HEK293 (cell line): Measurements from ENCODE around the gene SERGEF.

Experiments
- CTCF ChIA-PET: fragments of 350-600 bp; formaldehyde crosslinking; extraction: SDS; loops from one replicate; lab custom pipeline; 2021; ENCODE audit warnings: antibody characterized with exemption; lab: Yijun Ruan, JAX
- POLR2A ChIA-PET: fragments of 300-600 bp; formaldehyde crosslinking; extraction: SDS; loops from one replicate; lab custom pipeline; 2020; ENCODE audit warnings: antibody characterized with exemption, inconsistent platforms; lab: Yijun Ruan, JAX
- H3K27ac ChIP-seq: fragments of 200-500 bp; sonication (Bioruptor generic); 2 replicates; pipeline ENCODE4 v1.5.1; 2014; ENCODE audit warnings: low read depth, low read length, control low read depth, inconsistent platforms; ENCODE audit errors: extremely low read depth
- H3K36me3 ChIP-seq, 2 experiments: fragments of 200-500 bp in 1 of 2; sonication (Bioruptor generic) in 1 of 2; 1 replicate in 1 of 2; 2 replicates in 1 of 2; pipeline ENCODE4 v1.5.1; 2014 to 2017; ENCODE audit warnings: inconsistent platforms in 2 of 2, low read length in 2 of 2; ENCODE audit not compliant: control insufficient read depth in 2 of 2, insufficient read depth in 1 of 2
- H3K4me1 ChIP-seq: fragments of 200-500 bp; sonication (Bioruptor generic); 2 replicates; pipeline ENCODE4 v1.5.1; 2014; ENCODE audit warnings: mild to moderate bottlenecking, low read length, inconsistent platforms; ENCODE audit not compliant: control insufficient read depth, insufficient read depth
- H3K4me3 ChIP-seq: 2 replicates; pipeline ENCODE4 v1.5.1; 2011; ENCODE audit warnings: low read depth, mild to moderate bottlenecking, control low read depth, low read length, moderate library complexity
- H3K9me3 ChIP-seq: fragments of 200-500 bp; sonication (Bioruptor generic); 2 replicates; pipeline ENCODE4 v1.5.1; 2014; ENCODE audit warnings: low read depth, low read length, inconsistent platforms; ENCODE audit not compliant: control insufficient read depth, insufficient read depth
- SCRT1 ChIP-seq: fragments of 450-650 bp; formaldehyde crosslinking; IDR thresholded peaks from 2 replicates; pipeline ENCODE4 v1.5.1; 2016; ENCODE audit warnings: missing biosample characterization, missing genetic modification characterization, borderline replicate concordance
- WT1 ChIP-seq: fragments of 450-650 bp; formaldehyde crosslinking; IDR thresholded peaks from 2 replicates; pipeline ENCODE4 v1.5.1; 2016; ENCODE audit warnings: missing biosample characterization, missing genetic modification characterization
- ZBTB8A ChIP-seq: fragments of 450-650 bp; formaldehyde crosslinking; IDR thresholded peaks from 2 replicates; pipeline ENCODE4 v1.5.1; 2016; ENCODE audit warnings: missing biosample characterization, missing genetic modification characterization
- ZNF157 ChIP-seq: fragments of 450-650 bp; formaldehyde crosslinking; IDR thresholded peaks from 2 replicates; pipeline ENCODE4 v1.5.1; 2016; ENCODE audit warnings: missing biosample characterization, missing genetic modification characterization
- ZNF266 ChIP-seq: fragments of 450-650 bp; formaldehyde crosslinking; IDR thresholded peaks from 2 replicates; pipeline ENCODE4 v1.5.1; 2016; ENCODE audit warnings: missing biosample characterization, missing genetic modification characterization, low read depth
- ZNF37A ChIP-seq: fragments of 450-650 bp; IDR thresholded peaks from 2 replicates; pipeline ENCODE4 v1.5.1; 2018; ENCODE audit warnings: missing biosample characterization, missing genetic modification characterization
- ZNF473 ChIP-seq: fragments of 450-650 bp; formaldehyde crosslinking; IDR thresholded peaks from 2 replicates; pipeline ENCODE4 v1.5.1; 2017; ENCODE audit warnings: missing biosample characterization, missing genetic modification characterization
- ZNF558 ChIP-seq: fragments of 450-650 bp; formaldehyde crosslinking; IDR thresholded peaks from 2 replicates; pipeline ENCODE4 v1.5.1; 2016; ENCODE audit warnings: missing biosample characterization, missing genetic modification characterization
- ZNF600 ChIP-seq: fragments of 450-650 bp; formaldehyde crosslinking; IDR thresholded peaks from 2 replicates; pipeline ENCODE4 v1.5.1; 2016; ENCODE audit warnings: missing biosample characterization, missing genetic modification characterization
- ZNF658 ChIP-seq: fragments of 450-650 bp; formaldehyde crosslinking; IDR thresholded peaks from 2 replicates; pipeline ENCODE4; 2016; ENCODE audit warnings: missing biosample characterization, missing genetic modification characterization
- ZNF677 ChIP-seq: fragments of 450-650 bp; IDR thresholded peaks from 2 replicates; pipeline ENCODE4 v1.5.0; 2018; ENCODE audit warnings: missing biosample characterization, mild to moderate bottlenecking, missing genetic modification characterization, moderate library complexity
- ZNF692 ChIP-seq: fragments of 450-650 bp; formaldehyde crosslinking; IDR thresholded peaks from 2 replicates; pipeline ENCODE4 v1.5.1; 2016; ENCODE audit warnings: missing biosample characterization, missing genetic modification characterization
- ZNF837 ChIP-seq: fragments of 450-650 bp; formaldehyde crosslinking; IDR thresholded peaks from 2 replicates; pipeline ENCODE4 v1.5.1; 2016; ENCODE audit warnings: missing biosample characterization, missing genetic modification characterization
- ZSCAN30 ChIP-seq: fragments of 450-650 bp; IDR thresholded peaks from 2 replicates; pipeline ENCODE4 v1.5.1; 2018; ENCODE audit warnings: missing biosample characterization, mild to moderate bottlenecking, missing genetic modification characterization, moderate library complexity
- ZSCAN4 ChIP-seq: fragments of 450-650 bp; formaldehyde crosslinking; IDR thresholded peaks from 2 replicates; pipeline ENCODE4 v1.5.1; 2017; ENCODE audit warnings: missing biosample characterization, missing genetic modification characterization
- ZXDB ChIP-seq: fragments of 450-650 bp; formaldehyde crosslinking; IDR thresholded peaks from 2 replicates; pipeline ENCODE4 v1.5.1; 2016; ENCODE audit warnings: missing biosample characterization, missing genetic modification characterization
- TF ChIP-seq, protein P1 (sequence below): fragments of 450-650 bp; formaldehyde crosslinking; IDR thresholded peaks from 2 replicates; pipeline ENCODE4 v1.5.1; 2016; ENCODE audit warnings: missing biosample characterization, missing genetic modification characterization, low read depth
- TF ChIP-seq, protein P2 (sequence below): fragments of 450-650 bp; formaldehyde crosslinking; IDR thresholded peaks from 2 replicates; pipeline ENCODE4 v1.5.1; 2016; ENCODE audit warnings: missing biosample characterization, missing genetic modification characterization

Gene SERGEF

DNA sequence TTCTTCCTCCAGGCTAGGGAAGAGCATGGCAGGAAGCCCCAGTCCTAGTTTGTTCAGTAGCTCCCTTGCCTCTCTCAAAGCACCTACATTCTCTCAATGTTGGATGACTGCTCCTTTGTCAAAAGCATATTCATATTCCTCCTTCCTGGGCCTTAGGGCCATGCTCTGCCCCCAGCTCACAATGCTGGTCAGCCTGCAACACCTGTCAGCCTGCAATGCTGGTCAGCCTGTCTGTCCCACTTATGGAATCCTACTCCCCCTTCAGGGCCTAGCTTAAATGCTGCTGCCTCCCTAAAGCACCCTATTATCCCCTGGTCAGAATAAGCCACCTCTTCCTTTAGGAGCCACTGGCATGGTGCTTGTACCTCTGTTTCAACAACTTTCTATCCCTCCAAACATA, 45.2 kb downstream of the SERGEF start:
- CTCF ChIA-PET: interaction anchor here (0.8 to 2.7 kb wide), 3 partner anchors 61 to 237 kb away, joined by 3 to 16 read pairs (median 5); no protein-coding TSS in a partner anchor
- TF ChIP-seq ZNF677 (no peak), ZNF558 (no peak), SCRT1 (tag by site-specific recombination) (no peak), ZSCAN30 (tag by site-specific recombination) (no peak), ZXDB (tag by site-specific recombination) (no peak), ZNF837 (tag by site-specific recombination) (no peak), ZNF600 (tag by site-specific recombination) (no peak), ZNF266 (tag by site-specific recombination) (no peak), ZNF692 (tag by site-specific recombination) (no peak)
- TF ChIP-seq, protein P1, sequence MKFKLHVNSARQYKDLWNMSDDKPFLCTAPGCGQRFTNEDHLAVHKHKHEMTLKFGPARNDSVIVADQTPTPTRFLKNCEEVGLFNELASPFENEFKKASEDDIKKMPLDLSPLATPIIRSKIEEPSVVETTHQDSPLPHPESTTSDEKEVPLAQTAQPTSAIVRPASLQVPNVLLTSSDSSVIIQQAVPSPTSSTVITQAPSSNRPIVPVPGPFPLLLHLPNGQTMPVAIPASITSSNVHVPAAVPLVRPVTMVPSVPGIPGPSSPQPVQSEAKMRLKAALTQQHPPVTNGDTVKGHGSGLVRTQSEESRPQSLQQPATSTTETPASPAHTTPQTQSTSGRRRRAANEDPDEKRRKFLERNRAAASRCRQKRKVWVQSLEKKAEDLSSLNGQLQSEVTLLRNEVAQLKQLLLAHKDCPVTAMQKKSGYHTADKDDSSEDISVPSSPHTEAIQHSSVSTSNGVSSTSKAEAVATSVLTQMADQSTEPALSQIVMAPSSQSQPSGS (tag by site-specific recombination): no peak
- H3K4me1 ChIP-seq: no peaks in the 10 kb centered on the region
- H3K9me3 ChIP-seq: no peaks in the 10 kb centered on the region
- H3K36me3 ChIP-seq: peaks cover 0 to 54% of the 10 kb centered on the region in 2 experiments; a peak in 1 of 3 replicates
- no peak overlapping the region for H3K27ac ChIP-seq
- H3K4me3 ChIP-seq: no peak overlapping the region
- POLR2A ChIA-PET: no interaction called here

- no peak overlapping the region for H3K27ac ChIP-seq
- POLR2A ChIA-PET: no interaction called here
- H3K36me3 ChIP-seq: peaks cover 0 to 72% of the 10 kb centered on the region in 2 experiments; a peak in 2 of 3 replicates
- no peaks in the 10 kb centered on the region for H3K9me3 ChIP-seq
- TF ChIP-seq ZNF37A (tag by site-specific recombination): no peak
- TF ChIP-seq ZNF473 (tag by site-specific recombination): no peak
- no peak for TF ChIP-seq WT1 (tag by site-specific recombination)
- no peak overlapping the region for H3K4me3 ChIP-seq
- CTCF ChIA-PET: interaction anchor here (0.6 to 5.9 kb wide), 5 partner anchors 9 to 228 kb away, joined by 3 to 37 read pairs (median 6); no protein-coding TSS in a partner anchor
- no peaks in the 10 kb centered on the region for H3K4me1 ChIP-seq
These were observed 52.8 kb downstream of the SERGEF start for GRCh38 chr11:17960091-17960490.

DNA sequence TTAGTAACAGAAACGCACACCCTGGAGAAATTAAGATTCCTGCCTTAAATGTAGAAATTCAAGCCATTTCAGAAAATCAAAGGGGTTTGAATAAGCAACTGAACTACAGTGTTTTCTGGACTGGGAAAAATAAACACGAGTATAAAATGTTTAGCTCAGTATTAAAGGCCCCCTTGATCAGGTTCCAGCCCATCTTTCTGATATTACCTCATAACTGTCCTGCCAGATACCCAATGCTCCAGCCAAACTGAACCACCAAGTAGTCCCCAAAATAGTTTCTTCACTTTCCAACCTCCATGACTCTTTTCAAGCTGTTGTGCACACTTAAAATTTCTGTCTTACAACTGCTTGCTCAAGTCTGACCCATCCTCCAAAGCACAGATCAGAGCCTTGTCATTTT, 54.4 kb downstream of the SERGEF start:
- Histone ChIP-seq H3K9me3 (no peaks in the 10 kb centered on the region), H3K27ac (no peak overlapping the region), H3K4me3 (no peak overlapping the region), H3K36me3 (peaks cover 0 to 86% of the 10 kb centered on the region in 2 experiments; a peak in 2 of 3 replicates), H3K4me1 (no peaks in the 10 kb centered on the region)
- no peak for TF ChIP-seq ZNF658 (tag by site-specific recombination)
- TF ChIP-seq ZSCAN4: no peak
- TF ChIP-seq ZBTB8A (tag by site-specific recombination): no peak
- TF ChIP-seq, protein P2, sequence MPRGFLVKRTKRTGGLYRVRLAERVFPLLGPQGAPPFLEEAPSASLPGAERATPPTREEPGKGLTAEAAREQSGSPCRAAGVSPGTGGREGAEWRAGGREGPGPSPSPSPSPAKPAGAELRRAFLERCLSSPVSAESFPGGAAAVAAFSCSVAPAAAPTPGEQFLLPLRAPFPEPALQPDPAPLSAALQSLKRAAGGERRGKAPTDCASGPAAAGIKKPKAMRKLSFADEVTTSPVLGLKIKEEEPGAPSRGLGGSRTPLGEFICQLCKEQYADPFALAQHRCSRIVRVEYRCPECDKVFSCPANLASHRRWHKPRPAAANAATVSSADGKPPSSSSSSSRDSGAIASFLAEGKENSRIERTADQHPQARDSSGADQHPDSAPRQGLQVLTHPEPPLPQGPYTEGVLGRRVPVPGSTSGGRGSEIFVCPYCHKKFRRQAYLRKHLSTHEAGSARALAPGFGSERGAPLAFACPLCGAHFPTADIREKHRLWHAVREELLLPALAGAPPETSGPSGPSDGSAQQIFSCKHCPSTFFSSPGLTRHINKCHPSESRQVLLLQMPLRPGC (tag by site-specific recombination): no peak
- TF ChIP-seq ZNF157 (tag by site-specific recombination): no peak
- ChIA-PET POLR2A (no interaction called here), CTCF (interaction anchor here (0.7 to 3.3 kb wide), 5 partner anchors 15 to 226 kb away, joined by 3 to 22 read pairs (median 6); no protein-coding TSS in a partner anchor)
